HepG2 (cell line): ENCODE measurements around the gene ZBTB20.

ENCODE experiments used
- ATF7 ChIP-seq, 2 experiments: fragments of 450-650 bp in 1 of 2; sonication (generic) in 1 of 2; formaldehyde crosslinking in 1 of 2; IDR thresholded peaks; 2 replicates each; pipeline versions ENCODE4 v1.4.0 to v1.6.1; 2016 to 2020; ENCODE audit warnings: antibody characterized with exemption in 1 of 2, mild to moderate bottlenecking in 1 of 2, missing genetic modification reagents in 1 of 2
- CTCF ChIP-seq: sonication (generic); formaldehyde crosslinking; IDR thresholded peaks from 2 replicates; pipeline ENCODE4 v1.5.0; 2020; ENCODE audit warnings: mild to moderate bottlenecking, missing genetic modification reagents, moderate library complexity
- MTF2 ChIP-seq: sonication (generic); formaldehyde crosslinking; IDR thresholded peaks from 2 replicates; pipeline ENCODE4 v1.5.0; 2020; ENCODE audit warnings: missing genetic modification reagents, borderline replicate concordance
- MYNN ChIP-seq: sonication (generic); formaldehyde crosslinking; IDR thresholded peaks from 2 replicates; pipeline ENCODE4 v1.4.0; 2020; ENCODE audit warnings: mild to moderate bottlenecking, low read depth, missing genetic modification reagents
- REXO4 ChIP-seq: sonication (generic); formaldehyde crosslinking; IDR thresholded peaks from 2 replicates; pipeline ENCODE4 v1.8.0; 2022; ENCODE audit warnings: missing genetic modification reagents, mild to moderate bottlenecking, borderline replicate concordance
- YY1 ChIP-seq: IDR thresholded peaks from 2 replicates; pipeline ENCODE4 v1.6.1; 2011; ENCODE audit warnings: low read length, low read depth, moderate library complexity, mild to moderate bottlenecking; ENCODE audit not compliant: insufficient read depth, insufficient replicate concordance
- ZBTB20 ChIP-seq: sonication (generic); formaldehyde crosslinking; IDR thresholded peaks from 2 replicates; pipeline ENCODE4 v1.8.1; 2023; ENCODE audit warnings: missing genetic modification reagents, low read depth, mild to moderate bottlenecking, borderline replicate concordance
- ZNF296 ChIP-seq: sonication (generic); formaldehyde crosslinking; conservative IDR thresholded peaks from 2 replicates; pipeline ENCODE4 v1.5.0; 2020; ENCODE audit warnings: mild to moderate bottlenecking, missing genetic modification reagents

DNA sequence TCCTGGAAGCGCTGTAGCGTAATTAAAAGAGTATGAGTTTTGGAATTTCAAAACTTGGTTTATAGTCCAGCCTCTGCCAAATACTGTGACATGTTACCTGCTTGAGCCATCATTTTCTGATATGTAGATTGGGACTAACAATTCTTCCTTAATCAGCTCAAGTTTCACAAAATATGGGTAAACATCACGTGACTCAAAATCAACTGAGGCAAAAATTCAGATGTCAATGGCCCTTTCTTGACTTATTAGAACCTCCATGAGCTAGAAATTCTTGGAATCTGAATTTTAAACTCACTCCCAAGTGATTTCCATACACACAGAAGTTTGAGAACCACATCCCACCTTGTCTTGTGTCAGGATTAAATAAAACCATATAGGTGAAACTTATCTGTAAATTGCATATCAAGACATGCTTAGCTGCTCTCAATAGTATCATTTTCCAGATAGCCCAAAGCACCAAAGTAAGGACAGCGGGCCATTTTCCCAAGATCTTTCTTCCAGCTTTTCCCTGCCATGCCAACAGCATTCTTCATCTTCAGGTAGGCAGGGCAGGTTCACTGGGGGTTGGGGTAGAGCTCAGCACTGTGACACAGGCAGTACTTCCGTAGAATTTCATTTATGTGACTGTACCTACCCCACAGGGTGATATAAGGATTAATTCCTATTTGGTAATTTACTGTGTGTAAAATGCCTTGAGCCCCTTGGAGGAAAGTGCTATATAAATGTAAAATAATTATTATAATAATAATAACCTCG lies 474.2 kb downstream of the ZBTB20 start:
- TF ChIP-seq CTCF: no peak
- no peak for TF ChIP-seq ZBTB20
- TF ChIP-seq MTF2: no peak
- TF ChIP-seq REXO4: no peak
- no peak for TF ChIP-seq ZNF296
- TF ChIP-seq YY1: no peak
- TF ChIP-seq ATF7 (IDR thresholded peaks at IDR 0.05): no peak
- no peak for TF ChIP-seq ATF7 (CRISPR knock-in tag; IDR thresholded peaks at IDR 0.05)
- TF ChIP-seq MYNN (CRISPR knock-in tag): no peak
